Measurements from ENCODE around the gene RALGAPA2.
A peak's percentile ranks its signal among the peaks of the same experiment; 100 is the strongest.

Gene RALGAPA2

GRCh38 chr20:20454850-20455627 lies 257.4 kb downstream of the RALGAPA2 start:
- in situ Hi-C loops (cut with HindIII; ENCODE audit: low sequenced_read_pairs) = no loop called here
- no peak overlapping the region for H3K4me3 ChIP-seq (ENCODE audit: low read depth, low read length)
- DNase-seq (ENCODE audit: low read depth, low spot score) = no peak
- no peak for TF ChIP-seq CTCF (IDR thresholded peaks at IDR 0.05; ENCODE audit: low read depth, low read length)

- no peak for TF ChIP-seq CTCF (IDR thresholded peaks at IDR 0.05; ENCODE audit: low read depth, low read length)
- no peak for DNase-seq (ENCODE audit: low read depth, low spot score)
- in situ Hi-C loops (cut with HindIII; ENCODE audit: low sequenced_read_pairs) = no loop called here
- no peak overlapping the region for H3K4me3 ChIP-seq (ENCODE audit: low read depth, low read length)
These were observed 258.1 kb downstream of the RALGAPA2 start for GRCh38 chr20:20454367-20454766.

- peak; percentile 72 for DNase-seq (ENCODE audit: low read depth, low spot score)
- in situ Hi-C loops (cut with HindIII; ENCODE audit: low sequenced_read_pairs) = no loop called here
- H3K4me3 ChIP-seq (ENCODE audit: low read depth, low read length) = peak overlapping the region; percentile 12
- TF ChIP-seq CTCF (IDR thresholded peaks at IDR 0.05; ENCODE audit: low read depth, low read length) = no peak
These were observed 260.2 kb downstream of the RALGAPA2 start for GRCh38 chr20:20452254-20452676.

GRCh38 chr20:20450521-20450920 lies 261.9 kb downstream of the RALGAPA2 start:
- peak; percentile 59 for DNase-seq (ENCODE audit: low read depth, low spot score)
- in situ Hi-C loops (cut with HindIII; ENCODE audit: low sequenced_read_pairs) = no loop called here
- no peak for TF ChIP-seq CTCF (IDR thresholded peaks at IDR 0.05; ENCODE audit: low read depth, low read length)
- no peak overlapping the region for H3K4me3 ChIP-seq (ENCODE audit: low read depth, low read length)

- no peak for TF ChIP-seq CTCF (IDR thresholded peaks at IDR 0.05; ENCODE audit: low read depth, low read length)
- in situ Hi-C loops (cut with HindIII; ENCODE audit: low sequenced_read_pairs) = no loop called here
- DNase-seq (ENCODE audit: low read depth, low spot score) = no peak
- H3K4me3 ChIP-seq (ENCODE audit: low read depth, low read length) = no peak overlapping the region
These were observed 263.6 kb downstream of the RALGAPA2 start for GRCh38 chr20:20448881-20449280.

GRCh38 chr20:20447196-20447595 lies 265.2 kb downstream of the RALGAPA2 start:
- in situ Hi-C loops (cut with HindIII; ENCODE audit: low sequenced_read_pairs) = no loop called here
- no peak for TF ChIP-seq CTCF (IDR thresholded peaks at IDR 0.05; ENCODE audit: low read depth, low read length)
- no peak for DNase-seq (ENCODE audit: low read depth, low spot score)
- H3K4me3 ChIP-seq (ENCODE audit: low read depth, low read length) = no peak overlapping the region

All from astrocyte of the spinal cord (primary cell).